Measurements from ENCODE around the gene OR2T35.

GRCh38 chr1:248625166-248625565 lies 19.9 kb downstream of the OR2T35 start:
- TF ChIP-seq EZH2 (IDR thresholded peaks at IDR 0.05; ENCODE audit: borderline replicate concordance) (no peak), CTCF (IDR thresholded peaks at IDR 0.05; ENCODE audit: poor library complexity) (no peak), EZH2phosphoT487 (IDR thresholded peaks at IDR 0.05; ENCODE audit: low read depth, severe bottlenecking, unreplicated experiment) (no peak)
